Measurements from ENCODE around the gene POLR1G.

- TF ChIP-seq CTCF (IDR thresholded peaks at IDR 0.05 in 8 of 11, conservative IDR thresholded peaks at IDR 0.05 in 3 of 11): no peak
- no peak for TF ChIP-seq POLR2AphosphoS5 (IDR thresholded peaks at IDR 0.05)
Observed at GRCh38 chr19:45439190-45439568, 32.7 kb downstream of the POLR1G start.

Data from spleen (tissue), 7 donors.